GM12878 (cell line): ENCODE data around the gene TDRD7. TPM values are rescaled to one million over a fixed set of nuclear protein-coding genes. Genes with fewer than 3 reads are reported as not detected.

ENCODE experiments used
- ATAC-seq: fragments of 200-7000 bp; cut with Tn5 transposase; 3 replicates; pipeline ENCODE4 v1.9.1; 2020; ENCODE audit warnings: mild to moderate bottlenecking, moderate library complexity
- BruUV-seq: library from RNA; stranded (reverse); fragments of 400-500 nt; replicated peaks from 2 replicates; lab custom pipeline; 2021; lab: Mats Ljungman, UMichigan
- CTCF ChIA-PET: fragments of 300-600 bp; sonication (Branson Sonifier 250); formaldehyde crosslinking; extraction: SDS; loops from one replicate; lab custom pipeline; 2021; ENCODE audit warnings: inconsistent platforms; lab: Yijun Ruan, JAX
- POLR2A ChIA-PET: fragments of 350-600 bp; formaldehyde crosslinking; extraction: SDS; loops from one replicate; lab custom pipeline; 2021; ENCODE audit warnings: inconsistent platforms; lab: Charles Lee
- RAD21 ChIA-PET: fragments of 300-600 bp; sonication (Branson Sonifier 250); formaldehyde crosslinking; loops from one replicate; lab custom pipeline; 2023; ENCODE audit warnings: antibody characterized with exemption; ENCODE audit not compliant: unreplicated experiment; lab: Charles Lee
- SMC1A ChIA-PET: fragments of 300-600 bp; sonication (Branson Sonifier 250); formaldehyde crosslinking; loops from one replicate; lab custom pipeline; 2023; ENCODE audit not compliant: unreplicated experiment, uncharacterized antibody; lab: Charles Lee
- DNase-seq: peaks from one replicate; pipeline ENCODE4 v3.0.0-alpha.2; 2011; ENCODE audit warnings: low read depth, low spot score
- FAIRE-seq: peaks from 3 replicates; lab custom pipeline; 2011; peaks lifted over from hg19 to GRCh38; lab: Jason Lieb, UNC
- H2AFZ ChIP-seq: 2 replicates; pipeline ENCODE4 v1.6.0; 2011; ENCODE audit warnings: low read depth, low read length, control low read depth; ENCODE audit not compliant: control insufficient read depth
- H3K27ac ChIP-seq: 2 replicates; pipeline ENCODE4 v1.5.1; 2011; ENCODE audit warnings: control low read depth; ENCODE audit not compliant: control insufficient read depth, insufficient read depth
- H3K27me3 ChIP-seq, 2 experiments: replicated peaks in 1 of 2; 2 replicates each; pipeline versions ENCODE4 v1.6.0 to v1.6.1; 2011; ENCODE audit warnings: low read length in 1 of 2; ENCODE audit not compliant: control insufficient read depth in 2 of 2, insufficient read depth in 2 of 2
- H3K36me3 ChIP-seq, 2 experiments: 2 replicates each; pipeline ENCODE4 v1.5.1; 2011; ENCODE audit warnings: low read length in 1 of 2; ENCODE audit not compliant: control insufficient read depth in 2 of 2, insufficient read depth in 2 of 2
- H3K4me1 ChIP-seq: 2 replicates; pipeline ENCODE4 v1.6.1; 2011; ENCODE audit warnings: mild to moderate bottlenecking, low read length, moderate library complexity, mixed read lengths; ENCODE audit not compliant: control insufficient read depth, insufficient read depth
- H3K4me2 ChIP-seq: 2 replicates; pipeline ENCODE4 v1.6.0; 2011; ENCODE audit warnings: control low read depth; ENCODE audit not compliant: control insufficient read depth, insufficient read depth
- H3K4me3 ChIP-seq: fragments of 200-600 bp; sonication (generic); 2 replicates; pipeline ENCODE4 v1.5.1; 2016
- H3K79me2 ChIP-seq: 2 replicates; pipeline ENCODE4 v1.6.0; 2011; ENCODE audit warnings: low read length; ENCODE audit not compliant: control insufficient read depth, insufficient read depth
- H3K9ac ChIP-seq: 2 replicates; pipeline ENCODE4 v1.8.0; 2011; ENCODE audit warnings: low read length, control low read depth, mixed read lengths; ENCODE audit not compliant: control insufficient read depth, insufficient read depth
- H3K9me3 ChIP-seq: replicated peaks from 3 replicates; pipeline ENCODE4 v1.5.1; 2011; ENCODE audit warnings: mild to moderate bottlenecking, low read length; ENCODE audit not compliant: control insufficient read depth, insufficient read depth
- H4K20me1 ChIP-seq: 2 replicates; pipeline ENCODE4 v1.6.0; 2011; ENCODE audit not compliant: control insufficient read depth, insufficient read depth
- DPF2 ChIP-seq: fragments of 450-650 bp; IDR thresholded peaks from 2 replicates; pipeline ENCODE4 v1.6.1; 2017; ENCODE audit warnings: mild to moderate bottlenecking
- WGBS: methylation state at CpG from one replicate; pipeline ENCODE4 v1.1.6; 2016; ENCODE audit warnings: low lambda C conversion rate; ENCODE audit not compliant: insufficient replicate concordance, insufficient coverage; ENCODE audit errors: missing lambda C conversion rate; 5-methylcytosine and 5-hydroxymethylcytosine counted together
- in situ Hi-C: fragments of 300-500 bp; cut with MboI; formaldehyde crosslinking; loops from 9 replicates; pipeline ENCODE4 v1.14.3; 2018; ENCODE audit warnings: mixed read lengths
- intact Hi-C: fragments of 100-400 bp; cut with micrococcal nuclease; formaldehyde crosslinking; loops from one replicate; pipeline ENCODE4 v1.14.2; 2022; ENCODE audit not compliant: unreplicated experiment
- microRNA-seq: library from miRNA; unstranded; fragments of <30 nt; microRNA quantifications from one replicate; pipeline ENCODE4, GENCODE V29; 2018
- polyA plus RNA-seq, 11 experiments: library from polyadenylated mRNA; depleted of rRNA in 4 of 11; unstranded in 6 of 11; stranded (reverse) in 5 of 11; fragments of >200 nt; fragmentation: Nextera tagmentation in 4 of 11; fragmentation: Illumina TruSeq in 1 of 11; extraction: Ambion mirVana in 4 of 11; extraction: Trizol in 1 of 11; gene quantifications; 1 replicate in 1 of 11; 2 replicates in 10 of 11; pipeline versions ENCODE4 v1.2.1 to v1.2.3, GENCODE V29; 2011 to 2016; ENCODE audit warnings: inconsistent platforms in 2 of 11, missing spikeins in 2 of 11, low read depth in 1 of 11
- small RNA-seq: library from RNA; depleted of rRNA; stranded (forward); fragments of <200 nt; gene quantifications from one replicate; pipeline ENCODE3, GENCODE V24; 2014
- total RNA-seq, 4 experiments: library from RNA; depleted of rRNA in 3 of 4; stranded (reverse); fragments of >200 nt in 3 of 4; fragmentation: Illumina TruSeq in 1 of 4; extraction: Trizol in 1 of 4; gene quantifications; 2 replicates each; pipeline versions ENCODE4 v1.2.1 to v1.2.3, GENCODE V29; 2013 to 2021

TDRD7 gene
- total and polyA plus RNA-seq, 10 of the 15 experiments (the other 5 are each of a cell fraction or from before 2014, with no cell fraction given), result 5.7 to 26.4 (median 16.2) TPM

- SMC1A ChIA-PET, result interaction anchor here (1.2 kb wide), 1 partner anchor 76 kb away, joined by 3 read pairs; no protein-coding TSS in a partner anchor
Measured at GRCh38 chr9:97545486-97545885, 133.6 kb downstream of the TDRD7 start.

More at GRCh38 chr9:97545486-97545885, 133.6 kb downstream of the TDRD7 start:
- peaks cover 6 to 8% of the 10 kb centered on the region in 2 experiments for H3K36me3 ChIP-seq
- POLR2A ChIA-PET, result no interaction called here
- in situ Hi-C loops, result no loop called here
- intact Hi-C loops, result no loop called here
- H3K79me2 ChIP-seq, result no peaks in the 10 kb centered on the region
- RAD21 ChIA-PET, result no interaction called here
- CTCF ChIA-PET, result no interaction called here
- H4K20me1 ChIP-seq, result no peaks in the 10 kb centered on the region
- DNase-seq, result no peak
- no peak overlapping the region for H2AFZ ChIP-seq
- H3K27me3 ChIP-seq, result no peaks in the 10 kb centered on the region
- TF ChIP-seq DPF2, result no peak
- TF ChIP-seq, all 136 proteins: peak for 0
- Histone ChIP-seq H3K9me3 (no peaks in the 10 kb centered on the region), H3K4me1 (no peaks in the 10 kb centered on the region), H3K27ac (no peak overlapping the region), H3K9ac (no peak overlapping the region), H3K4me2 (no peak overlapping the region), H3K4me3 (no peak overlapping the region)
- ATAC-seq (no peak), FAIRE-seq (no peak)
- WGBS, result 59% methylated on average over 8 of the region's 8 CpGs
- BruUV-seq, result no TSS peak

Small RNAs within 50 kb of the gene (microRNA-seq; reads per million reads assigned to microRNA genes)
- not detected for gene MIR1302-8

Small RNAs within 50 kb of the gene (small RNA-seq; reads per million reads assigned to genes)
- not detected for gene MIR1302-8

Other genes starting within 250 kb of the TDRD7 start
- gene CCDC180, start 104.4 kb upstream of the TDRD7 start, total RNA-seq (2014; rRNA removed), result 0.49 and 0.51 TPM in 2 replicates
- gene CCDC180, start 104.4 kb upstream of the TDRD7 start, total RNA-seq (2014; rRNA removed; fragmentation: Illumina TruSeq; extraction: Trizol), result 0.94 and 1.1 TPM in 2 replicates
- 0.31 and 0.35 TPM in 2 replicates for gene CCDC180, start 104.4 kb upstream of the TDRD7 start, total RNA-seq (2021)
- gene CCDC180, start 104.4 kb upstream of the TDRD7 start, polyA plus RNA-seq (2011; rRNA removed), result 0.43 and 0.81 TPM in 2 replicates
- 0.46 and 0.53 TPM in 2 replicates for gene CCDC180, start 104.4 kb upstream of the TDRD7 start, polyA plus RNA-seq (2014; fragmentation: Illumina TruSeq; extraction: Trizol)
- gene CCDC180, start 104.4 kb upstream of the TDRD7 start, polyA plus RNA-seq (2014; fragmentation: Nextera tagmentation; extraction: Ambion mirVana), result under 1 TPM; 0.77 to 0.82 TPM
- 0.65 and 1.1 TPM in 2 replicates for gene CCDC180, start 104.4 kb upstream of the TDRD7 start, polyA plus RNA-seq (2014; rRNA removed)
- gene CCDC180, start 104.4 kb upstream of the TDRD7 start, polyA plus RNA-seq (2016; fragmentation: Nextera tagmentation; extraction: Ambion mirVana), result under 1 TPM; 0.37 to 0.60 TPM
- 8.4 and 8.5 TPM in 2 replicates for gene TMOD1, start 89.6 kb downstream of the TDRD7 start, total RNA-seq (2014; rRNA removed)
- 13.9 and 15.0 TPM in 2 replicates for gene TMOD1, start 89.6 kb downstream of the TDRD7 start, total RNA-seq (2014; rRNA removed; fragmentation: Illumina TruSeq; extraction: Trizol)
- gene TMOD1, start 89.6 kb downstream of the TDRD7 start, total RNA-seq (2021), result 28.4 and 29.0 TPM in 2 replicates
- gene TMOD1, start 89.6 kb downstream of the TDRD7 start, polyA plus RNA-seq (2011; rRNA removed), result 4.0 and 4.9 TPM in 2 replicates
- gene TMOD1, start 89.6 kb downstream of the TDRD7 start, polyA plus RNA-seq (2014; fragmentation: Illumina TruSeq; extraction: Trizol), result 31.3 and 38.8 TPM in 2 replicates
- 10 to 100 TPM; 11.1 to 16.9 TPM for gene TMOD1, start 89.6 kb downstream of the TDRD7 start, polyA plus RNA-seq (2014; fragmentation: Nextera tagmentation; extraction: Ambion mirVana)
- 13.2 and 13.3 TPM in 2 replicates for gene TMOD1, start 89.6 kb downstream of the TDRD7 start, polyA plus RNA-seq (2014; rRNA removed)
- 10 to 100 TPM; 27.7 to 44.1 TPM for gene TMOD1, start 89.6 kb downstream of the TDRD7 start, polyA plus RNA-seq (2016; fragmentation: Nextera tagmentation; extraction: Ambion mirVana)
- gene TSTD2, start 221.3 kb downstream of the TDRD7 start, total RNA-seq (2014; rRNA removed), result 19.2 and 22.5 TPM in 2 replicates
- 12.9 TPM in 2 replicates for gene TSTD2, start 221.3 kb downstream of the TDRD7 start, total RNA-seq (2014; rRNA removed; fragmentation: Illumina TruSeq; extraction: Trizol)
- gene TSTD2, start 221.3 kb downstream of the TDRD7 start, total RNA-seq (2021), result 15.3 and 15.4 TPM in 2 replicates
- 30.6 and 36.3 TPM in 2 replicates for gene TSTD2, start 221.3 kb downstream of the TDRD7 start, polyA plus RNA-seq (2011; rRNA removed)
- gene TSTD2, start 221.3 kb downstream of the TDRD7 start, polyA plus RNA-seq (2014; fragmentation: Illumina TruSeq; extraction: Trizol), result 18.3 and 21.1 TPM in 2 replicates
- gene TSTD2, start 221.3 kb downstream of the TDRD7 start, polyA plus RNA-seq (2014; fragmentation: Nextera tagmentation; extraction: Ambion mirVana), result 1 to 10 TPM; 5.0 to 5.3 TPM
- gene TSTD2, start 221.3 kb downstream of the TDRD7 start, polyA plus RNA-seq (2014; rRNA removed), result 21.4 and 21.5 TPM in 2 replicates
- gene TSTD2, start 221.3 kb downstream of the TDRD7 start, polyA plus RNA-seq (2016; fragmentation: Nextera tagmentation; extraction: Ambion mirVana), result 1 to 10 TPM; 8.3 to 9.6 TPM
- 32.2 and 38.0 TPM in 2 replicates for gene NCBP1, start 221.7 kb downstream of the TDRD7 start, total RNA-seq (2014; rRNA removed)
- 37.5 and 39.5 TPM in 2 replicates for gene NCBP1, start 221.7 kb downstream of the TDRD7 start, total RNA-seq (2014; rRNA removed; fragmentation: Illumina TruSeq; extraction: Trizol)
- 32.4 and 39.5 TPM in 2 replicates for gene NCBP1, start 221.7 kb downstream of the TDRD7 start, total RNA-seq (2021)
- 34.1 and 52.0 TPM in 2 replicates for gene NCBP1, start 221.7 kb downstream of the TDRD7 start, polyA plus RNA-seq (2011; rRNA removed)
- 38.0 and 44.0 TPM in 2 replicates for gene NCBP1, start 221.7 kb downstream of the TDRD7 start, polyA plus RNA-seq (2014; fragmentation: Illumina TruSeq; extraction: Trizol)
- 10 to 100 TPM; 14.7 to 21.5 TPM for gene NCBP1, start 221.7 kb downstream of the TDRD7 start, polyA plus RNA-seq (2014; fragmentation: Nextera tagmentation; extraction: Ambion mirVana)
- 22.7 and 29.2 TPM in 2 replicates for gene NCBP1, start 221.7 kb downstream of the TDRD7 start, polyA plus RNA-seq (2014; rRNA removed)
- 10 to 100 TPM; 62.5 to 70.9 TPM for gene NCBP1, start 221.7 kb downstream of the TDRD7 start, polyA plus RNA-seq (2016; fragmentation: Nextera tagmentation; extraction: Ambion mirVana)